SK-N-SH (cell line): ENCODE measurements around the gene CRISPLD2. TPM values are rescaled to one million over a fixed set of nuclear protein-coding genes. Genes with fewer than 3 reads are reported as not detected.

Experiments
- CTCF ChIA-PET: fragments of 300-600, 350-600 bp; formaldehyde crosslinking; extraction: SDS; loops from one replicate; lab custom pipeline; 2021; lab: Yijun Ruan, JAX
- POLR2A ChIA-PET: fragments of 350-600 bp; sonication (Branson Sonifier 250); formaldehyde crosslinking; extraction: SDS; loops from one replicate; lab custom pipeline; 2020; ENCODE audit warnings: antibody characterized with exemption, inconsistent platforms; lab: Yijun Ruan, JAX
- DNase-seq: peaks from one replicate; pipeline ENCODE4 v3.0.0; 2012
- H2AFZ ChIP-seq: fragments of 200-600 bp; sonication (generic); 2 replicates; pipeline ENCODE4 v1.8.1; 2016; ENCODE audit warnings: antibody characterized with exemption, mild to moderate bottlenecking, low read depth
- H3F3A ChIP-seq: fragments of 200-600 bp; sonication (generic); replicated peaks from 2 replicates; pipeline ENCODE3; 2016; ENCODE audit warnings: antibody characterized with exemption, mild to moderate bottlenecking; ENCODE audit not compliant: insufficient read depth
- H3K27ac ChIP-seq, 2 experiments: fragments of 200-500 bp in 1 of 2; fragments of 200-600 bp in 1 of 2; sonication (Bioruptor generic) in 1 of 2; sonication (generic), shearing (Covaris generic) in 1 of 2; 2 replicates each; pipeline versions ENCODE4 v1.5.1 to v1.6.1; 2014 to 2016; ENCODE audit warnings: low read depth in 2 of 2, inconsistent platforms in 1 of 2, low read length in 1 of 2, mild to moderate bottlenecking in 1 of 2, mixed read lengths in 1 of 2
- H3K27me3 ChIP-seq: fragments of 200-600 bp; sonication (generic), shearing (Covaris generic); 2 replicates; pipeline ENCODE4 v1.6.1; 2016; ENCODE audit warnings: mixed run types; ENCODE audit not compliant: insufficient read depth
- H3K36me3 ChIP-seq, 2 experiments: fragments of 200-500 bp in 1 of 2; fragments of 200-600 bp in 1 of 2; sonication (Bioruptor generic) in 1 of 2; sonication (generic) in 1 of 2; replicated peaks in 1 of 2; 2 replicates each; pipeline versions ENCODE3 to v1.5.1; 2014 to 2016; ENCODE audit warnings: low read length in 1 of 2, mild to moderate bottlenecking in 1 of 2; ENCODE audit not compliant: insufficient read depth in 2 of 2, control insufficient read depth in 1 of 2
- H3K4me1 ChIP-seq, 2 experiments: fragments of 200-500 bp in 1 of 2; fragments of 200-600 bp in 1 of 2; sonication (Bioruptor generic) in 1 of 2; sonication (generic), shearing (Covaris generic) in 1 of 2; 2 replicates each; pipeline versions ENCODE4 v1.5.1 to v1.6.1; 2014 to 2016; ENCODE audit warnings: low read depth in 1 of 2, low read length in 1 of 2, mixed run types in 1 of 2; ENCODE audit not compliant: insufficient read depth in 2 of 2, control insufficient read depth in 1 of 2
- H3K4me2 ChIP-seq: fragments of 200-600 bp; sonication (generic), shearing (Covaris generic); 2 replicates; pipeline ENCODE4 v1.6.1; 2017; ENCODE audit warnings: mixed run types
- H3K4me3 ChIP-seq, 2 experiments: fragments of 200-500 bp in 1 of 2; fragments of 200-600 bp in 1 of 2; sonication (Bioruptor generic) in 1 of 2; sonication (generic), shearing (Covaris generic) in 1 of 2; 2 replicates each; pipeline versions ENCODE4 v1.5.1 to v1.8.1; 2014 to 2016; ENCODE audit warnings: low read depth in 2 of 2, inconsistent platforms in 1 of 2, low read length in 1 of 2, mild to moderate bottlenecking in 1 of 2, mixed read lengths in 1 of 2, moderate library complexity in 1 of 2
- H3K79me2 ChIP-seq: fragments of 200-600 bp; sonication (generic); 2 replicates; pipeline ENCODE4 v1.8.1; 2017; ENCODE audit warnings: mild to moderate bottlenecking; ENCODE audit not compliant: insufficient read depth
- H3K9ac ChIP-seq: fragments of 200-600 bp; sonication (generic); 2 replicates; pipeline ENCODE4 v1.6.1; 2017; ENCODE audit warnings: mixed run types
- H3K9me2 ChIP-seq: fragments of 200-600 bp; sonication (generic); 2 replicates; pipeline ENCODE4 v1.6.1; 2017; ENCODE audit warnings: mixed run types
- H3K9me3 ChIP-seq: fragments of 200-600 bp; sonication (generic); 2 replicates; pipeline ENCODE4 v1.6.1; 2017; ENCODE audit warnings: mixed run types, mild to moderate bottlenecking, moderate library complexity
- H4K20me1 ChIP-seq: fragments of 200-600 bp; sonication (generic); 2 replicates; pipeline ENCODE4 v1.6.1; 2017; ENCODE audit warnings: mild to moderate bottlenecking, mixed run types; ENCODE audit not compliant: insufficient read depth
- CHD2 ChIP-seq: fragments of 150-350 bp; IDR thresholded peaks from 2 replicates; pipeline ENCODE4 v1.6.1; 2018; ENCODE audit warnings: low read length; ENCODE audit not compliant: partially characterized antibody
- EZH2phosphoT487 ChIP-seq: fragments of 200-600 bp; sonication (generic); IDR thresholded peaks from 2 replicates; pipeline ENCODE4 v1.6.1; 2017; ENCODE audit warnings: low read depth, mixed run types, mild to moderate bottlenecking, antibody characterized with exemption, moderate library complexity, borderline replicate concordance
- JUND ChIP-seq: IDR thresholded peaks from 2 replicates; pipeline ENCODE4 v1.4.0; 2012
- NRF1 ChIP-seq: IDR thresholded peaks from 2 replicates; pipeline ENCODE4 v1.6.1; 2012; ENCODE audit warnings: low read depth, mild to moderate bottlenecking, low read length
- POLR2AphosphoS5 ChIP-seq: IDR thresholded peaks from 2 replicates; pipeline ENCODE4 v1.6.1; 2012; ENCODE audit warnings: low read depth, low read length
- TAF1 ChIP-seq: IDR thresholded peaks from 2 replicates; pipeline ENCODE4 v1.6.1; 2012; ENCODE audit warnings: low read depth, mild to moderate bottlenecking, low read length, moderate library complexity, borderline replicate concordance
- YY1 ChIP-seq: IDR thresholded peaks from 2 replicates; pipeline ENCODE4 v1.4.0; 2012; ENCODE audit warnings: low read depth, mild to moderate bottlenecking
- WGBS: methylation state at CpG from one replicate; pipeline ENCODE4 v1.1.6; 2017; ENCODE audit warnings: low lambda C conversion rate; 5-methylcytosine and 5-hydroxymethylcytosine counted together
- polyA plus RNA-seq, 3 experiments: library from polyadenylated mRNA; depleted of rRNA; stranded (reverse); fragments of >200 nt; gene quantifications; 2 replicates each; pipeline ENCODE4 v1.2.3, GENCODE V29; 2012
- TF ChIP-seq, protein P1 (sequence below): fragments of 200-600 bp; sonication (generic); IDR thresholded peaks from 2 replicates; pipeline ENCODE4 v1.6.1; 2017; ENCODE audit warnings: antibody characterized with exemption, mild to moderate bottlenecking, moderate library complexity
- TF ChIP-seq, protein P2 (sequence below): IDR thresholded peaks from 2 replicates; pipeline ENCODE4 v1.4.0; 2012; ENCODE audit warnings: low read depth, borderline replicate concordance

Gene CRISPLD2
- polyA plus RNA-seq, 1 of the 3 experiments (the other 2 are of a cell fraction): 6.3 TPM

DNA sequence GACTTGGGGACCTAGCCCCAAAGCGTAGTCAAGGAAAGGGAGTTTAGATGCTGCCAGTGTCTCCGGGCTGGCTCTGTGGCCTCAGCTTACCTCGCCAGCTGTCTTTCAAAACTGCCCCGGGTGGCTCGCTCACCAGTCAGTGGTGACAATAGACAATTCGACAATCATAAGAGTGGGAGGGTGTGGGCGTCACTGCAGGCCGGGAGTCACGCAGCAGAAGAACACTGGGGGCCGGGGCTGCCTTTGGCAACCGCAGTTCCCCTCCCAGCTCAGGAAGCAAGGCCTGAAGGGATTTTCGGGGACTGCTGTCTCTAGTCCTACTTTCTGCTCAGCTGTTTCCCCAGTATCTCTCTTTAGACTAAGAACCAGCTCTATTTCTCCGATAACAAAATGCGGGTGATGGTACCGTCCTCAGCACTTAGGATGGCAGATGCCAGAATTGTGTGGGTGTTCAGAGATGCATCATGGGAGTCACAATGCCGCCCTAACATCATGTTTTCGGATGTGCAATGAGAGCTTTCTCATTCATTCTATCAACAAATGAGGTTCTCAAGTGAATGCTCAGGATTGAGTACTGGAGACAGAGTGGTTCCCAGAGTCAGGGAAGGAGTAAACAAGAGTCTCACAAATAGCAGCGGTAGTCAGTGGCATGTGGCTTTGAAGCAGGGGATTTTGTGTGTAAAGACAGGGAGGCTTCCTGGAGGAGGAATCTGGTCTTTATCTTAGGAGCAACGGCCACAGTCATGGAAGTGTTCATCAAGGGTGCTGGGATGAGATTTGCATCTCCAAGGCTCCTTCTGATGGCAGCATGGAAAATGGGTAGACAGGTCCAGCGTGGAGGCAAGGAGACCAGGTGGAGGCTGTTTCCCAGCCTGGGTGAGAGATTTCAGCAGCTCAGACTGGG is 98.5 kb downstream of the CRISPLD2 start:
- H3K4me2 ChIP-seq: no peak overlapping the region
- no peaks in the 10 kb centered on the region for H3K27me3 ChIP-seq
- H3K36me3 ChIP-seq: no peaks in the 10 kb centered on the region
- H3F3A ChIP-seq: no peaks in the 10 kb centered on the region
- no peaks in the 10 kb centered on the region for H4K20me1 ChIP-seq
- no peaks in the 10 kb centered on the region for H3K9me2 ChIP-seq
- TF ChIP-seq TAF1: no peak
- no peak for TF ChIP-seq EZH2phosphoT487
- no peak for TF ChIP-seq POLR2AphosphoS5
- TF ChIP-seq, protein P1, sequence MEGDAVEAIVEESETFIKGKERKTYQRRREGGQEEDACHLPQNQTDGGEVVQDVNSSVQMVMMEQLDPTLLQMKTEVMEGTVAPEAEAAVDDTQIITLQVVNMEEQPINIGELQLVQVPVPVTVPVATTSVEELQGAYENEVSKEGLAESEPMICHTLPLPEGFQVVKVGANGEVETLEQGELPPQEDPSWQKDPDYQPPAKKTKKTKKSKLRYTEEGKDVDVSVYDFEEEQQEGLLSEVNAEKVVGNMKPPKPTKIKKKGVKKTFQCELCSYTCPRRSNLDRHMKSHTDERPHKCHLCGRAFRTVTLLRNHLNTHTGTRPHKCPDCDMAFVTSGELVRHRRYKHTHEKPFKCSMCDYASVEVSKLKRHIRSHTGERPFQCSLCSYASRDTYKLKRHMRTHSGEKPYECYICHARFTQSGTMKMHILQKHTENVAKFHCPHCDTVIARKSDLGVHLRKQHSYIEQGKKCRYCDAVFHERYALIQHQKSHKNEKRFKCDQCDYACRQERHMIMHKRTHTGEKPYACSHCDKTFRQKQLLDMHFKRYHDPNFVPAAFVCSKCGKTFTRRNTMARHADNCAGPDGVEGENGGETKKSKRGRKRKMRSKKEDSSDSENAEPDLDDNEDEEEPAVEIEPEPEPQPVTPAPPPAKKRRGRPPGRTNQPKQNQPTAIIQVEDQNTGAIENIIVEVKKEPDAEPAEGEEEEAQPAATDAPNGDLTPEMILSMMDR: no peak
- TF ChIP-seq, all 33 proteins: peak for 0
- Histone ChIP-seq H3K9me3 (no peaks in the 10 kb centered on the region), H3K4me1 (peaks cover 0 to 16% of the 10 kb centered on the region in 2 experiments; a peak in 1 of 4 replicates), H3K4me3 (no peak overlapping the region), H3K79me2 (no peaks in the 10 kb centered on the region), H3K27ac (no peak overlapping the region), H2AFZ (no peak overlapping the region), H3K9ac (no peak overlapping the region)
- WGBS: 87% methylated on average over 20 of the region's 20 CpGs
- ChIA-PET POLR2A (interaction anchor here (1.2 kb wide), 1 partner anchor 151 kb away, joined by 3 read pairs; no protein-coding TSS in a partner anchor), CTCF (interaction anchor here (0.9 to 5.7 kb wide), 4 partner anchors 34 to 164 kb away, joined by 3 to 32 read pairs (median 5); no protein-coding TSS in a partner anchor)
- no peak for DNase-seq

DNA sequence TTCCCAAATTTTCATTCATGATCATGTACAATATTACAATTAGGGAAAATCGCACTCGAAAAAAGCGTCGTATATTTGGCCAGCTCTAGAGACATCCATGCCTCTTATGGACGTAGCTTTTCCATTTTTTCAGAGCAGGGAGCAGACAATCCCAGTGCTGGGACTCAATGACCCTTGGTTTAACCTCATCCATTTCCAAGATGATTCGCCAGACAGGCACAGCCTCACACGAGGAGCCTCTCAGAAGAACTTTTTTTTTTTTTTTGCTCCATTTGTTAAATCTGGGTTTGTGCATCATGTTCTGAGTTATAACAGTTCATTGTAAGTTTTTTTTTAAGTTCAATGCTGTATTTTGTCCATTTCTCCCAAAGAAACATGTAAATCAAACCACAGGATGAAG is 99.5 kb downstream of the CRISPLD2 start:
- ChIA-PET CTCF (interaction anchor here (0.8 to 5.7 kb wide), 6 partner anchors 33 to 298 kb away, joined by 3 to 32 read pairs (median 4); partner anchors contain the start of gene CRISPLD2), POLR2A (interaction anchor here (1.2 kb wide), 1 partner anchor 150 kb away, joined by 3 read pairs; no protein-coding TSS in a partner anchor)
- 72% methylated on average over 7 of the region's 7 CpGs for WGBS
- Histone ChIP-seq H3K9ac (no peak overlapping the region), H3K36me3 (no peaks in the 10 kb centered on the region), H4K20me1 (no peaks in the 10 kb centered on the region), H3K27ac (no peak overlapping the region), H3K27me3 (no peaks in the 10 kb centered on the region), H3K79me2 (no peaks in the 10 kb centered on the region), H3K9me3 (no peaks in the 10 kb centered on the region), H2AFZ (0 out of 2 replicates have a peak overlapping the region, but pooled peaks have one; percentile 32), H3K4me2 (no peak overlapping the region), H3F3A (no peaks in the 10 kb centered on the region), H3K4me3 (no peak overlapping the region), H3K4me1 (peaks cover 0 to 15% of the 10 kb centered on the region in 2 experiments; a peak in 1 of 4 replicates), H3K9me2 (no peaks in the 10 kb centered on the region)
- TF ChIP-seq, protein P2, sequence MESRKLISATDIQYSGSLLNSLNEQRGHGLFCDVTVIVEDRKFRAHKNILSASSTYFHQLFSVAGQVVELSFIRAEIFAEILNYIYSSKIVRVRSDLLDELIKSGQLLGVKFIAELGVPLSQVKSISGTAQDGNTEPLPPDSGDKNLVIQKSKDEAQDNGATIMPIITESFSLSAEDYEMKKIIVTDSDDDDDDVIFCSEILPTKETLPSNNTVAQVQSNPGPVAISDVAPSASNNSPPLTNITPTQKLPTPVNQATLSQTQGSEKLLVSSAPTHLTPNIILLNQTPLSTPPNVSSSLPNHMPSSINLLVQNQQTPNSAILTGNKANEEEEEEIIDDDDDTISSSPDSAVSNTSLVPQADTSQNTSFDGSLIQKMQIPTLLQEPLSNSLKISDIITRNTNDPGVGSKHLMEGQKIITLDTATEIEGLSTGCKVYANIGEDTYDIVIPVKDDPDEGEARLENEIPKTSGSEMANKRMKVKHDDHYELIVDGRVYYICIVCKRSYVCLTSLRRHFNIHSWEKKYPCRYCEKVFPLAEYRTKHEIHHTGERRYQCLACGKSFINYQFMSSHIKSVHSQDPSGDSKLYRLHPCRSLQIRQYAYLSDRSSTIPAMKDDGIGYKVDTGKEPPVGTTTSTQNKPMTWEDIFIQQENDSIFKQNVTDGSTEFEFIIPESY: no peak
- no peak for TF ChIP-seq CHD2
- no peak for TF ChIP-seq YY1
- TF ChIP-seq JUND: no peak
- TF ChIP-seq NRF1: no peak
- TF ChIP-seq POLR2AphosphoS5: no peak
- TF ChIP-seq TAF1: no peak
- no peak for DNase-seq
